H4 (cell line): ENCODE measurements around the gene AFF1. TPM values are rescaled to one million over a fixed set of nuclear protein-coding genes. Genes with fewer than 3 reads are reported as not detected.
"Not testable (repeated sequence)": the region's sequence is repeated elsewhere in the genome, so short reads cannot be mapped to it uniquely, and the experiment has no call there.

Source experiments
- DNase-seq: peaks from one replicate; pipeline ENCODE4 v3.0.0-alpha.2; 2015; ENCODE audit warnings: low spot score
- total RNA-seq: library from RNA; depleted of rRNA; stranded (reverse); fragments of >200 nt; shearing (Covaris generic); gene quantifications from 2 replicates; pipeline ENCODE4 v1.2.3, GENCODE V29; 2014

Gene AFF1
- total RNA-seq, 1 experiment from 2014 or later: 8.9 TPM

DNA sequence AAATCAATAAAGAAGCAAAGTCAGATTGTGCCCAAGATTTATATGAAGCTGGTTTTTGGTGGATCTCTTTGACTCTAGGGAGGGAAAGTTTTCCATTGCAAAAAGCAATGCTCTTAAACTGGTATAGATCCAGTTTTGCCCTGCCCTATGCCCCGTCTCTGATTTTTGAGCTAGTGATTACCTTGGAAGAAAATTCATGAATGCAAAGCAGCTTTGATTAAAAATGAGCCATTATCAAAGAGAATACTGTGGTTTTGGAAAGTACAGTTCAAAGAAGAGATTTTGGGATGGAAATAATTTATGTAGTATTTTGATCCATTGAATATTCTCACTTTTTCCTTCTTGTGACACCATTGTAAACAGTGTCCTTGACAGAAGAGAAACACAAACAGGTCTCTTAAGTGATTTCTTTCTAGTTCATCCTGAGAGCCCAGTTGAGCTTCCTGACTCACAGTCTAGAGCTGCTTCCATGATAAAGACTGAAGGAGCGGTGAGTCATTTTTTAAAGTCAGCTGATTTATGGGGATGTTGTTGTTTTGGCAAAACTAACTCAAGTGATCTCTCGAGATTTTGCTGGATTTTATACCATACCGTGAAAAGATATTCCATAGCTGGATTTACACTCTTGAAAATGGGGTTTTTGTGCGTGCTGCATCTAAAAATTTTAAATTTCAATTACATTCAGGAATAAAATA lies 76.7 kb downstream of the AFF1 start:
- DNase-seq: peak; percentile 76

DNA sequence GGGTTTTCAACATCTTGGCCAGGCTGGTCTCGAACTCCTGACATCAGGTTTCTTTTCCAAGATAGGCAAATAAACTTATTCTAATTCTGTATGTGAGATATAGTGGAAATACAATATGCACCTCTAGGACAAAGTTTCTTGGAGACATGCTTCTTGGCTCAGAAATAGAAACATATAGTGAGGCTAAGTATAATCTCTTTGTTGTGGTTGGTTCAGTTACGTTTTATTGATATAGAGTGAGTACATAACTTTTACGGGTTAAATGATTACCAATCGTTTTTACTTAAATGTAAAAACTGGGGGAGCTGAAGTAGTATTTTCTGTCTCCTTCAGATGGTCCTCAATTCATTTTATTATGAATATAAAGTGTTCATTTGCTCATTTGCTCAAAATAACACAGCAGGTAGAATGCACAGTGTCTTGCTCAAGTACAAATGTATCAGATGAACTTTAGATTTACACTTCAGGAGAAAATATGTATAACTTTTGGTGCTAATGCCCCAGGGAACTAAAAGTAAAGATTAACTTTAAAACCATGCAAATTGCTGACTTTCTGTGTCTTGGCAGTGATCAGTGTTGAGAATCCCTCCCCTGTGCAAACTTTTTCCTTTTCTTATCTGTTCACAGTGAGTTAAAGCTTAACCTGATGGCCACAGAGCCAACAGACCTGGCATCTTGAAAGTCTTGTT lies 77.6 kb downstream of the AFF1 start:
- DNase-seq: no peak

DNA sequence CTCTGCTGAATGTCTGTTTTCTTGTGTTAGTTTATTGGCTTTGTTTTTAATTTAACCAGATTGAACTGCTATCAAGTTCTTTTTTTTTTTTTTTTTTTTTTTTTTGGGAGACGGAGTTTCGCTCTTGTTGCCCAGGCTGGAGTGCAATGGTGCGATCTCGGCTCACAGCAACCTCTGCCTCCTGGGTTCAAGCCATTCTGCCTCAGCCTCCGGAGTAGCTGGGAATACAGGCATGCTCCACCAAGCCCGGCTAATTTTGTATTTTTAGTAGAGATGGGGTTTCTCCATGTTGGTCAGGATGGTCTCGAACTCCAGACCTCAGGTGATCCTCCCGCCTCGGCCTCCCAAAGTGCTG lies 78.1 kb downstream of the AFF1 start:
- DNase-seq: not testable (repeated sequence)

DNA sequence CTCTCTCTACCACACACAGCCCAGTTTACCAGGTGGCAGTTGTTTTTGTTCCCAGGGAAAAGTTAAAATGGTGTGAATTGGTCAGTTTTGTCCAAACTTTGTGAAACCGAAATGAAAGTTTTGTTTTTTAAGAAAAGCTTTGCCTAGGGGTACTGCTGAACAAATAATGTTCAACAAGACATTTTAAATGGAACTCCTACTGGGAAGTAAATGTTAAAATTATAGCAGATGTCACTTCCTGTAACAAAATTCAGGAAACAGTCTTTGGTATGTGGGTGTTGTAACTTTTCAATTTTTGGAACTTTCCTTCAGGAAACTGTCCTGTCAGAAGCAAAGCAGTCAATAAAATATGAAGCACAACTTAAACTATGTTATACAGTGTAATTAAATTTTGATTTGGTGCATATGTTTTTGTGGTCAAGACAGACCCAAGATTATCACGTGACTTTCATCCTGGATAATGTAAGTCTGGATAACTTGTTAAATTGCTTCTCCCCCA lies 79.5 kb downstream of the AFF1 start:
- DNase-seq: no peak

DNA sequence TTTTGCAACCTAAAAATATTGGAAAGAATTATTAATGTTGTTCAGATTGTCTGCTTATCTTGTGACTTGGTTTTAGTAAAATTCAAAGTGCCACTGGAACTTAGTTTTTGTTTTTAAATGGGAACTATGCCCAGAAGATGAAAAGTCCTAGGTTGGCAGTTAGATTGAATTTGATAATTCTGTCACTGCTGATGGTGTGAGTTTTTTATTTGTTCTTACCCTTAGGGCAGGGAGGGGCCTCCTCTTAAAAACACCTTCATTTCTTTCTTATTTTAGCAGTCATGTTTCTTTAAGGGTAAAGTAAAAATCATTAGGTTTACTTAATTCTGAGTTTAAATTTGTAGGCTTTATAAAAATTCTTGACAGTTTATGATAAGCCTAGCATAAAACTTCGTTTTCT lies 80.6 kb downstream of the AFF1 start:
- no peak for DNase-seq

DNA sequence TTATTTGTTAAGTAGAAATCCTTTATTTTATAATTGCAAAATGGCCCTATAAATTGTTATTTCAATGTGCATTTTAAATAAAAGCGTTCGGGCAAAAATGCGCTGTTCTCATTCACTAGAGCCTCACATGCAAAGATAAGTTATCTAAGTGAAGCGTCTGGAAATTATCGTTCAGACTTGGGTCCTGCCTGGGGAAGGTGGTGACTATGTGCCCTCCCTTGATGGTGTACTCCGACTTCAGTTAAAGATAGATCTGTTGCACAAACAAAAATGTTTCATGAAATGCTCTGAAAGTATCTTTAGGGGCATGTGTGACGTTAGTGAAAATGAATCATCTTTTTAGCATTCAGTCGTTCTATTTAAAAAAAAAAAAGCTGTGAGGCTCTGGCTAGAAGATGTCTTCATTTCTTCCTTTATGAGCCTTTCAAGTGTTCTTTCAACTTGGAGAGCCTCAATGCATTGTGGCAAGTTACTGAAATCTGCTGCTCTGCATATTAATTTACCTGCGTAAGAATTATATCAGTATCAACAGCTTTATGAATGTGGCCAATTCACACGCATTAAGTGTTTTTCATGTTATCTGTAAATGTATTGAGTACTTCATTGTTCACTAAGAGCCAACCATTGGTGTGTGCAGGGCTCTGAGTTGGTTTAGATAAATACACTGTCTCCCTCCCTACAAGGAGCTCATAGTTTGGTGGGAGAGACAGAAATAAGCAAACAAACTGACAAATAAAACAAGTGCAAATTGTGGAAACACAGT lies 83.0 kb downstream of the AFF1 start:
- DNase-seq: no peak

DNA sequence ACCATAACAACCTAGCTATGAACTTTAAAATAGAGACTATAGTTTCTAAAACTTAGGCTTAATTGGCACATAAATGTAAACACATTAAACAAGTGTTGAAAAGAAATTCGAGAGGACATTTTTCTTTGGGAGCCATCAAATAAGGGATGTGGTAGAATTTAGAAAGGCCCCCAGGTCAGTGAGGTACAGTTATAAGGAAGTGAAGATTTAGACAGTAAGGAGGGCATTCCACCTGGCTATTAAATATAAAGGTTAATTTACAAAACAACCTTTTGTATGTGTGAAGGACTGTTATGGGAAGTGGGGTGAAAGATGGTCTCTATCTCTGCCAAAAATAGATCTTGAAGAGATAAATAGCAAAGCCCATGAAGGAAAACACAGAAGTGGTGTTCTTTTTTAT lies 83.9 kb downstream of the AFF1 start:
- no peak for DNase-seq

DNA sequence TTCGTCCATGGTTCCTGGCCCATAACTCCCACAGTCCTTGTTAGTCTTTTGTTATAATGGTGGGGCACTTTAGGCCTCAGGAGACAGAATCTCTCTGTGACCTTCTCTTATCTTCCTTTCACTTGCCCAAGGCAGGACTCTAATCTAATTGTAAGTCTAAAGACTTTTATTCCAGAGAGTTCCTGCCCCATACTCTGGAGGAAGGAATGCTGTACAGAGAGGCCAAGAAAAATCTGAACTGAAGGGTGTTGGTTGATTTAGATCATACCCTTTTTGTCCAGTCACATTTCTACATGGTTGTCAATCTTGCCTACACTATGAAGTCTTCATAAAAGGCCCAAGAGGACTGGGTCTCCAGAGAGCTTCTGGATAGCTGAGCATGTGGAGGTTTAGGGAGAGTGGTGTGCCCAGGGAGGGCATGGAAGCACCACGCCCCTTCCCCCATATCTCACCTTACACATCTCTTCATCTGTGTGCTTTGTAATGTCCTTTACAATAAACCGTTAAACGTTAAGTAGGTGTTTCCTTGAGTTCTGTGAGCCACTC lies 84.5 kb downstream of the AFF1 start:
- no peak for DNase-seq

DNA sequence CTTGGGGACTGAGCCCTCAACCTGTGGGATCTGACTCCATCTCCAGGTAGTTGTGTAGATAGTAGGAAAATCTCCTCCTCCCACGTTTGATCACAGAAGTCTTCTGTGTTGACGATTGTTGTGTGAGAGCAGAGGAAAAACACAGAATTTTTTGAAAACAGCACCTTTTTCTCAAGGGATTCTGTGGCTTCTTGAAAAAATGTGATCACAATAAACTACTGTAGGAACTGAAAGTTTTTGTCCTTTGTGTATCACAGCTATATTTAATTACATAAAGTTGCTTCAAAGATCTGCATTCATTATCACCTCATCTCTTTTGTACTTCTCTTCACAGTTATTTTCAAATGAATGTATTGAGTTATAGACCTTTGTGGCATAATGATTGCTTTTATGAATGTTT lies 85.1 kb downstream of the AFF1 start:
- no peak for DNase-seq

DNA sequence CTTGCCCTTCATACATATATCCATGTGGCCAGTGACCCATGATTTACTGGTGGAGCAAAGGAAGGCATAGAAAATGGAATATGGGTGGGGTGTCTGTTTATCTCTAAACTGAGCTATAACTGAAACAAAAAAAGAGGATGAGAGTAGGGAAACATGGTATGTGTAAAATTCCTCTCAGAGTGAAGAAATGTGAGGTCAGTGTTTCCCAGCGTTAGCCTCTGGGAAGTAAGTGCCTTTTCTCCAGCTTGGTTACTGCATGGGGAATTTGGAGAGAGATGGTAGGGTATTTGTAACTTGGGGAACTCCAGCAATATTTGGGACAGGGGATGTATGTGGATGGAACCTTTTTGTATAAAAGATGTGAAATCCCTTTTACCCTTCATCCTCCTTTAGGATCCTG lies 89.4 kb downstream of the AFF1 start:
- no peak for DNase-seq

DNA sequence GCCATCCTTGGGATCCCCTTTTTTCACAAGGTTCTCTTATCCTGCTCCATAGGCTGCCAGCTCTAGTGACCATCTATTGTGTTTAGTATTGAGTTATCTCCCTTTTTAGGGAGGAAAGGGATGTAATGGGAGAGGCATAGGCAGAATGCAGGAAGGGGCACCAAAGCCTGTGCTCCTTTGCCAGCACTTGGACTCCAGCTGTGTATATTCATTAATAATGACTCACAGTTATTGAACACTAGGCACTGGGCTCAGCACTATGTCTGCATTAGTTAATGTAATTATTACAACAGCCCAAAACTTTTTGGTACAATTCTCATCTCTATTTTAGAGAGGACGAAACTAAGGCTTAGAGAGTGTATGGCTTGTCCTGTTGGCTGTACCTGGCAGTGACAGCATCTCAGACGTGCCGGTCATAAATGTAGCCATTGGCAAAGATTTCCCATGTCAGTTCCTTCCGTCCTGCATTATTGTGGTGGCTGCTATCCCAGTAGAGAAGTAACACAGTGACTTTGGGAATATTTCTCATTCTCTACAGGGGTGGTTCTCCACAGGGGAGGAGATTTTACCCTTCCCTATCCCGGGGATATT lies 90.3 kb downstream of the AFF1 start:
- no peak for DNase-seq

DNA sequence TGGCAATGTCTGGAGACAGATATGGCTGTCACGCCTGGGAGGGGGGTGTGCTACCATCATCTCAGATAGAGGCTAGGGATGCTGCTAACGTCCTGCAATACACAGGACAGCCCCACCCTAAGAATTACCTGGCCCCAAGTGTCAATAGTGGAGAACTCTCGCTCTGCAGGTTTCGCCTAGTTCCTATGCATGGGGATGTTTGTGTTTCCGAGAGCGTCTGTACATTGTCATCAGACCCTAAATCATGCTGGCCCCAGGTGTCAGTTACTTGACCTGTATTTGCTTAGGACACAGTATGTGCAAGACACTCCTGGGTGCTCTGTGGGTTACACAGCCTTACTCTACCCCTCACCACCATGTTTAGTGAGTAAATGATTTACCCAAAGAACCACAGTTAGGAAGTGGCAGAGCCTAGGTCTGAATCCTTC lies 90.8 kb downstream of the AFF1 start:
- no peak for DNase-seq

DNA sequence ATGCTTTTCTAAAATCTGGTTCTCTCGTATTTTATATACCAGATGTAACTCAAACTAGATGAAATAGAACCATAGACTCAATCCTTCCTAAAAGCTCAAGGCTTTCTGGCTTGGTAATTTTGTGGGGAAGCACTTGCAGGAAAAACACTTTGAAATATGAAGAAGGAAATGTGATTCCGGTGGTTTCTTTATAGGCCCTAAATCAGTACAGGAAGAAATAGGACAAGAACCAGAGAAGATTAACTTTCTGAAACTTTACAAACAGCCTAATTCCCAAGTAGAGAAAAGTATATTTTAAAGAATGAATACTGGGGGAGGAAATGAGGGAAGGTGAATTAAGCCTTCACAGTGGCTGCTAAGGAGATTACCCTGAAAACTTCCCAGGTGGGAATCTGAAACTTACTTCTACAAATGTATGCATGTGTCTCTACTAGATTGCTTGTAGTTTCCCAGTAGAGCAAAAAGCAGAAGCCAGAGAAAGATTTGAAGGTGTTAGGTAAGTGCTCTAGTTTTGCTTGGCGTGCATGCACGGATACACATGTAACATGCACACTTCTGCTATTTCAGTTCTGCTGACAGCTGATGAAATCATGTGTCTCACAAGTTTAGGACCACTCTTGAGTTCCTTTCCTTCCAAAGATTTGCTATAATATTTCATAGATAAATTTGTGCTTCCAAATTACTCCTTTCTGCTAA lies 92.1 kb downstream of the AFF1 start:
- no peak for DNase-seq

DNA sequence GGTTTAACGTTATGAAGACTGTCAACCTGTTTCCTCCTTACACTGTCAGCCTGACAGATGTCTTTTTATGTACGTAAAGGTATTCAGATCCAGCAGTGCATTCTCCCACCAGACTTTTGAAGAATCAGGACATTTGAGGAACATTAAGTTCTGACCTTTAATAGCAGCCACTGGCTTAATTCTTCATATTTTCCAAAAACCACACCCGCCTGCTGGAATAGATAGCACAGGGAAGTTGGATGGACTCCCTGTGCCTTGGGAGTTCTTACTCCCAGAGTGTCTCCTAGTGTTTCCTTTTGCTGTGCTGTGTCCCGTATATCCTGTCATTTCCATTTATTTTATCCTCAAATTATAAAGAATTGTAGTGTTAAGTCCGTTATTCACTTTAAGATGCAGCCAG lies 94.5 kb downstream of the AFF1 start:
- DNase-seq: no peak

DNA sequence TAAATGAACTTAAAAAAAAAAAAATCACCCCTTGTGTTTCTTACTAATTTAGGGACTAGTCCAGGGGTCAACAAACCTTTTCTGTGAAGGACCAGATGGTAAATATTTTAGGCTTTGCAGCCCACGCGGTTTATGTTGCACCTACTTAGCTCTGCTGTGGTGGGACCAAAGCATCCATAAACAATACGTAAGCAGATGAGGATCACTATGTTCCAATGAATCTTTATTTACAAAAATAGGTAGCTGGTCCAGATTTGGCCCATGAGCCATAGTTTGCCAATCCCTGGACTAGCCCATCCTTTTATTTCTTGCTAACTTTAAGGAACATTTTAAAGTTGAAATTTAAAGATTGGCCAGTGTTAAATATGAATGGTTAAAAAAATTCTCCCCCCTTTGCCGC lies 95.3 kb downstream of the AFF1 start:
- DNase-seq: no peak

DNA sequence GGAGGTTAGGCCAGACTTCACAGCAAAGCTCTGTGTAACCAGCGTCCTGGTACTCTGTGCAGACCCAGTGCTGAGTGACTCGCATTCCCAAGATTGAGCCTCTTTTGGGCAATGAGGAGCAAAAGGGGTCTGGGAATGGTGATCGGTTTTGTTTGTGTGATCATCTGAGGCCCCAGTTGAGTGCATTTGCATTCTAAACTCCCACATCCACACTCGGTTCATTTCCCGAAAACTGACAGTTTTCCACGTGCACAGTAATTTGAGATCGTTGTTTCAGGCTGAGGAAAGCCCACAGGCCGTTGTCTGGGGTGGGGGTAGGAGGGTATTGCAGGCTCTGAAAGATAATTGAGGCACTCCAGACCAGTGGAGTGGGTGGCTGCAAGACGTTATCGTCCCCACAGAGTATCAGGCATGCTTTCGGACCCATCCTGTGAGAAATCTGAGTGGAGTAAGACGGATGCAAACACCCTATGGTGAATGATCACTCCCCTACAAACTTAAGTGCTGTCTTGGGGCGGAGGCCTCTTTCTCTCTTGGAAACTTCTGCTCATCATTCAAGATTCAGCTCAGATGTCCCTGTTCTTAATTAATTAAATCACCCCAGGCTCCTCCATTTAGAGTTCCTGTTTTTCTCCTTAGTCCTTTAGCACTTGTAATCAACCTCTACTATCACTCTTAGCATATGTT lies 96.1 kb downstream of the AFF1 start:
- no peak for DNase-seq

DNA sequence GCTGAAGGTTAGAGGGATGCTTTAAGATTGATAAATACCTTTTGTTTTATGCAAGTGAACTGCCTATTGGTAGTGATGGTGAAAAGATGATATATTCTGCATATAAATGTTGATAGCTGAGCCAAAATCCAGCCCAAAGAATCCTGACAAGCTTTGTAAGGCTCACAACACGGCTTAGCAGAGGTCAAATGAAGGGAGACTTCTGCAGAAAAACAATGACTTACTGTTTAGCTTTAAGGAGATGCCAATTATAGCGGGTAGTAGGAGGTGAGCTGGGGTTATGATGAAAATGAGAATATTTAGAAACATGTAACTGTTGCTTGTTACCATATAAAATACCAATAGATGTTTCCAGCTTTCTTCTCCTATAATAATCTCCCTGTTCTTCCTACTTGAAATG lies 97.1 kb downstream of the AFF1 start:
- no peak for DNase-seq

DNA sequence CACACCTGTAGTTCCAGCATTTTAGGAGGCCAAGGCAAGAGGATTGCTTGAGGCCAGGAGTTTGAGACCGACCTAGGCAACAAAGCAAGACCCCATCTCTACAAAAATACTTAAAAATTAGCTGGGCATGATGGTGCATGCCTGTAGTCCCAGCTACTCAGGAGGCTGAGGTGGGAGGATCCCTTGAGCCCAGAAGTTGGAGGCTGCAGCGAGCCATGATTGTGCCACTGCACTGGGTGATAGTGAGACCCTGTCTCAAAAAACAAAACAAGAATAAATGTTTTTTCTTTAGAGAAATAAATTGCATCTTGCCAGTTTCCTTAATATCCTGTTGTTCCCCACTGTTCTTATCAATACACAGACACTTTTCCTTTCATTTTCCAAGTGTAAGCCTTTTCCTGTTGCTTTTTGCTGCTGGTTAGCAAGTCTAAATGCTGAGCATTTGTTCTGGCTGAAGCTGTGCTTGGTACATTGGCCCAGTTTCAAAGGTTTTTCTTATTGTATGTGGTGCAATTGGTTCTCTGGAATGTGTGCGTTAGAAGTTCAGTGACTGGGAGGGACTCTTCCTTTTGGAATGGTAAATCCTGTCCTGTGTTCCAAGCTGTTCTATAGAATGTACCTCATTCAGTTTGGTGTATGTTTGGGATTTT lies 98.2 kb downstream of the AFF1 start:
- DNase-seq: peak; percentile 55

DNA sequence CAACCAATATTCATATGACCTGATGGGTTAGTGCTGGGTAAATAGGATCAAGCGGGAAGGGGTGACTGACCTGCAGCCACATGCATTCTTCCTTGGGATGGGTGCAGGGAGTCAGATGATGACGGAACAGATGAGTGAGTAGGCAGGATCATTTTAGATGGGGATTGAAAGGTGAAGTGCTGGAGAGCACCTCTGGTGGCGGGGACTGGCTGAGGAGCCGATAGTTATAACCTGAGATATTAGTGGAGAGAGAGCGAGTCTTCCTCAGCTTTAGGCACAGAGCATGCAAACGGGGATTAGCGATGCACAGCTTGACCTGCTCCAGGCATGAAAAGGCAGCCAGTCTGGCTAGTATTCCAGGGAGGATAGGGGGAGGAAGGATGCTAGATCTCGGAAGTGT lies 99.1 kb downstream of the AFF1 start:
- no peak for DNase-seq

DNA sequence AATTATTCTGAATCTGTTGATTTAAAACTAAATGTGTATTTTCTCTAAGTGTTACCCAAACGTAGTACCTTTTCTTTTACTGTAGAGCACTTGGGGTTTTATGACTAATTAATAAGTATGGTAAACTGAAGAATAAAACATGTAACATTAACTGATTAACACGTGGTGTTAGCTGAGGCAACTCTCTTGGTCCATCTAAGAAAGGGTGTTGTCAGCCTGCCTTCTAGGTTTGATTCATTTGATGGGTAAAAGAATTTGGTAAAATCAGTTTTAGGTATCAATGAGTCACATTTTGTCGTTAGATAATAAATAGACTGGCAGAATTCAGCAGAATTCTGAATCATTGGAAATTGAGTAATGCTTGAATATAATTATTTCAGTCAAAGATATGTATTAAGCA lies 99.7 kb downstream of the AFF1 start:
- DNase-seq: no peak
